ENCODE measurements around the gene JAK1. TPM values are rescaled to one million over a fixed set of nuclear protein-coding genes. Genes with fewer than 3 reads are reported as not detected.

Gene JAK1
- total and polyA plus RNA-seq, 2 of the 8 experiments (the other 6 are each of a cell fraction or from before 2014, with no cell fraction given): 7.8 to 24.5 TPM

- H3K4me1 ChIP-seq (replicated peaks in 1 of 4; ENCODE audit: control insufficient read depth in 3 of 4, insufficient read depth in 4 of 4, low read length in 3 of 4): peaks cover 0 to 8% (median 3%) of the 10 kb centered on the region in 4 experiments; a peak in 5 of 7 replicates
- no peaks in the 10 kb centered on the region for H4K20me1 ChIP-seq (replicated peaks in 1 of 2; ENCODE audit: control insufficient read depth in 1 of 2, insufficient read depth in 2 of 2, low read length in 2 of 2)
- H3K9ac ChIP-seq (replicated peaks in 1 of 4; ENCODE audit: extremely low read depth in 1 of 4, low read depth in 3 of 4, low read length in 3 of 4): peak overlapping the region in 1 of 4 experiments; percentile 35; a peak in 1 of 7 replicates
- H3K79me2 ChIP-seq (ENCODE audit: control insufficient read depth in 1 of 2, insufficient read depth in 2 of 2, low read length in 2 of 2): peaks cover 0 to 10% of the 10 kb centered on the region in 2 experiments; a peak in 1 of 4 replicates
- no peak overlapping the region for H4K8ac ChIP-seq (ENCODE audit: extremely low read depth, insufficient read depth, low read length)
- POLR2A ChIA-PET (ENCODE audit: partially characterized antibody): interaction anchor here (1.1 kb wide), 1 partner anchor 33 kb away, joined by 3 read pairs; no protein-coding TSS in a partner anchor
- H3K23me2 ChIP-seq (ENCODE audit: low read depth, low read length): no peaks in the 10 kb centered on the region
- 87% methylated on average over 5 of the region's 5 CpGs; no CpG with 5 or more reads in 1 of the 2 experiments for WGBS, 2 experiments (ENCODE audit: extremely low coverage in 1 of 2, insufficient coverage in 1 of 2, insufficient read length in 1 of 2, insufficient replicate concordance in 2 of 2, low coverage in 1 of 2, low lambda C conversion rate in 2 of 2, missing lambda C conversion rate in 1 of 2)
- no peak overlapping the region for H2BK5ac ChIP-seq (ENCODE audit: low read depth, low read length)
- H2BK120ac ChIP-seq (replicated peaks; ENCODE audit: low read depth, low read length): no peak overlapping the region
- TF ChIP-seq SP4 (IDR thresholded peaks at IDR 0.05; ENCODE audit: low read length): no peak
- no peak for TF ChIP-seq GTF2F1 (IDR thresholded peaks at IDR 0.05; ENCODE audit: borderline replicate concordance, low read depth, low read length)
- no peak for TF ChIP-seq RBBP5 (IDR thresholded peaks at IDR 0.05; ENCODE audit: borderline replicate concordance, low read depth, low read length)
- TF ChIP-seq CTCF (IDR thresholded peaks at IDR 0.05; ENCODE audit: control extremely low read depth in 1 of 3, insufficient read depth in 1 of 3, low read depth in 1 of 3, low read length in 3 of 3): no peak
- no peak for TF ChIP-seq BCL11A (IDR thresholded peaks at IDR 0.05; ENCODE audit: low read depth in 2 of 2, low read length in 2 of 2)
- H3K23ac ChIP-seq (ENCODE audit: insufficient read length): no peak overlapping the region
- H3K56ac ChIP-seq (replicated peaks; ENCODE audit: insufficient read length, low read depth, low read length): no peak overlapping the region
- H2AK5ac ChIP-seq (ENCODE audit: low read depth, low read length): no peak overlapping the region
- H3K79me1 ChIP-seq (ENCODE audit: low read depth, low read length): no peaks in the 10 kb centered on the region
- no peak overlapping the region for H2AFZ ChIP-seq (ENCODE audit: low read length)
- no peak overlapping the region for H2BK12ac ChIP-seq (ENCODE audit: low read depth, low read length)
- no peak overlapping the region for H3K18ac ChIP-seq (ENCODE audit: extremely low read depth, low read length)
- FAIRE-seq: no peak
- H3K4me2 ChIP-seq (ENCODE audit: insufficient read depth in 1 of 2, low read depth in 2 of 2, low read length in 2 of 2): no peak overlapping the region
- H4K5ac ChIP-seq (ENCODE audit: insufficient read length, low read depth, low read length): no peak overlapping the region
- no peak for DNase-seq (ENCODE audit: low read depth in 1 of 2, low spot score in 2 of 2)
- H3K14ac ChIP-seq (ENCODE audit: insufficient read length): no peak overlapping the region
- H3K4ac ChIP-seq (replicated peaks; ENCODE audit: insufficient read length, low read depth, low read length): no peak overlapping the region
- no peaks in the 10 kb centered on the region for H3K27me3 ChIP-seq (replicated peaks in 1 of 4; ENCODE audit: control insufficient read depth in 3 of 4, extremely low read depth in 1 of 4, insufficient read depth in 3 of 4, low read length in 3 of 4)
- no peak overlapping the region for H2BK20ac ChIP-seq (ENCODE audit: low read length)
- no peaks in the 10 kb centered on the region for H3K9me3 ChIP-seq (ENCODE audit: insufficient read depth in 2 of 2, low read depth in 1 of 2, low read length in 1 of 2)
- no peak overlapping the region for H3K27ac ChIP-seq (ENCODE audit: low read depth, low read length)
- H3K36me3 ChIP-seq (ENCODE audit: control insufficient read depth in 2 of 4, insufficient read depth in 4 of 4, low read length in 3 of 4): no peaks in the 10 kb centered on the region
- no peak overlapping the region for H2BK15ac ChIP-seq (ENCODE audit: low read length)
- CTCF ChIA-PET (ENCODE audit: partially characterized antibody): interaction anchor here (0.7 to 0.8 kb wide), 2 partner anchors 8 to 16 kb away, joined by 3 read pairs; no protein-coding TSS in a partner anchor
- no peak overlapping the region for H4K91ac ChIP-seq (replicated peaks; ENCODE audit: insufficient read length, low read length)
- no peak overlapping the region for H3K4me3 ChIP-seq (ENCODE audit: extremely low read depth in 1 of 4, insufficient read depth in 2 of 4, low read depth in 3 of 4, low read length in 4 of 4)
Measured at GRCh38 chr1:64892576-64893573, 73.5 kb downstream of the JAK1 start.

All from H1 (cell line).